Middle frontal gyrus (tissue), 1 donor: ENCODE results near the gene HHAT.

Experiments
- DNase-seq: peaks from one replicate; pipeline ENCODE4 v3.0.0-alpha.2; 2015; ENCODE audit warnings: low spot score; ENCODE audit errors: extremely low spot score

The HHAT gene

DNA sequence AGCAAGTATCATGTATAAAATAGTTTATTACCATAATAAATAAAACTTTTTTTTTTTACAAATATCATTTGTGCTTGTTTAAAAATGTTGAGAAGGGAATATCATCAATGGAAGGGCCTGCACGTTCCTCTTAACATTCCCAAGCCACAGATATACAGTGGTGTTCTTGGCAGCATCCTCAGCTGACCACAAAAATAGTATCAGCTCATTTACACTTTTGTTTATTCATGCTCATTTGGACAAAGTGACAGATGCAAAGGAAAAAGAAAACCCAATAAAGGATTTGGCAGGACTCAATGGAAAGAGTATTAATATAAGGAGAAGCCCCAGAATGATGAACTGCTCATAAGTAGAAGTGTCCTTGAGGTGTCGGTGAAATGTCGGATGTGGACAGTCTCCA lies 349.6 kb downstream of the HHAT start:
- no peak for DNase-seq

DNA sequence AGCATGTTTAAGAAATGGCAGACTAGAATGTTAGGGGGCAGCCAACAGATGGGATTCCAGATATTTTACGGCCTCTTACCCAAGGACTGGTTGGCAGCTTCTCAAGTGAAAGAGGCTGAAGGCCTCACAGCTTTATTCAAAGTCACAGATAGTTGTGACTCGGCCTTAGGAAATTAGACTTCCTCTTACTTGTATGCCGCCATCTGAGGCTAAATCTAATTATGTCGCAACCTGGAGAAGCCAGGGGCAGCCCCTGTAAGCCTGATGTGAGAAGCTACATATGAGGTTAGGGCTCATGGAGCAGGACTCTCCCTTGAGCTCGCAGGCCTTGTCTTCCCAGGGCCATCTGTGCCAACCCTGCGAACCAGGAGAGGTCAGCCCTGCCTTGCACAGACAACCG lies 352.5 kb downstream of the HHAT start:
- DNase-seq: no peak

DNA sequence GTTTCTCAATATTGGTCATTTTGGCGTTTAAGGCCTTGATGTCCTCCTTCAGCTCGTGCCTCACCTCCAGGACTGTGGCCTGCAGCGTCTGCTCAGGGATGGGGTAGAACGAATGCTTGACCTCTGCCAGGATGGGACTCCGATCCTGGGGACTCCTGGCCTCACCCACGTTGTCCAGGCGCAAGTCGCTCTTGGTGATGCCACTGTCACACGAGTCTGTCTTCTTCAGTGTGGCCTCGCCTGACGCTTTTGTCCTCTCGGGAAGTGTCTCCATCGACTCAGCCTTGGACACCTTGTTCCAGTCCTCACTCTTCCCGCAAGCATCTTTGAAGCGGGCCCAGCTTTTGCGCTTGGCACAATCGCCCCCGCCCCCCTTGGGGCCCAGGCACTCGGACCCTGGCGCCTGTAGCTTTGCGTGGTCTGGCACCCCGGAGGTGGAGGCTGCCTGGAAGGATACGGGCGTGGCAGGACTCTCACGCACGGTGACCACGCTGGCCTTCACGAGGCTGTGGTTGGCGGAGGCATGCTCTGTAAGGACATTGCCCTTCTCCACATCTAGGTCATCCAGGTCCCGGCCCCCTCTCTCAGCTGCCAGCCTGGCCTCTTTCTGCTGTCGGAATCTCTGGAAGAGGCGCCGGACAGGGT lies 354.8 kb downstream of the HHAT start:
- DNase-seq: no peak

DNA sequence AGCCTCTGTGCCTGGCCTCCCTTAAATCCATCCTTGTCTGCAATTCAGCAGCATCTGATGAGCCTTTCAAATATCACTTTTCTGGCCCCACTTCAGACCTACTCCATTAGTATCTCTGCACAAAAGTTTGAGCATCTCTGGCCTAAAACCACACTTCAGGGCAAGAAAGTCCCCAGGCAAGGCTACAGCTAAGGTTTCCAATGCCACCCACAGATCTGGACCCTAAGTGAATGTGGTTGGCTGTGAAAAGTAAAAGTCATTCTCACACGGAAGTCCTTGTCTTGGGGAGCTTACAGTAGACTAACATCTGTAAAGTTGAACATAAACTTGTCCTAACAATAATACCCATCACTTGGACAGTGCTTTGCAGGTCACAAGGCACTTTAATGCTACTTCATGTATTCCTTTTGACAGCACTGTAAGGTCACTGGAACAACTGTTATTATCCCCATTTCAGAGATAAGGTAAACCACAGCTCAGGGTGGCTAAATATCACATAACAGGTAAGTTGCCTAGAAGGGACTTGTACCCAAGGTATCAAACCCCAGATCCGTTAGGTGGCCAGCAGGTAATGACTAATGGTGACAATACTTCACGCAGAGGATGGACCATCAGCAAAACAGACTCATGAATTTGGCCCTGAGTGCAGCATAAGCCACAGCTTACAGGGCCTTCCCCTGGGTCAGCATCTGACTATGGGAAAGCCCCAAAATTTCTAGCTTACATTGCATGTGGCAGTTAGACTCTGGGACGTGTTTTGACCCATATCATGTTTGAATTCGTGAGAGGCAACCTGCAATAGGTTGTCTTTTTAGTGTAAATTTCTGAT lies 356.0 kb downstream of the HHAT start:
- no peak for DNase-seq

DNA sequence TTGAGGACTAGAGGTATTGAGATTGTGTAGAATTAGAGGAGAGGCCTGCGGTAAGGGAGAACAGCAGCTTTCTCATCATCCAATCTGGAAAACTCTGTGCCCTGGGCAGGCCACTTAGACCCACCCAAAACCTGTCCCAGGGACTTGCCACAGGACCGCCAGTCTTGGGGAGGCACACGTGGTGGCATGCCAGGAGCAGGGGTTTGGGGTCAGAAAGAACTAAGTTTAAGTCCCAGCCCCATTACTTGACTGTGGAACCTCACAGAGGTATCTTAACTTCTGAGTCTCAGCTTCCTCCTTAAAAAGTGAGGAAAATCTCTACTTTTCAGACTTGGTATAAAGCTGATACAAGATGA lies 356.6 kb downstream of the HHAT start:
- no peak for DNase-seq

DNA sequence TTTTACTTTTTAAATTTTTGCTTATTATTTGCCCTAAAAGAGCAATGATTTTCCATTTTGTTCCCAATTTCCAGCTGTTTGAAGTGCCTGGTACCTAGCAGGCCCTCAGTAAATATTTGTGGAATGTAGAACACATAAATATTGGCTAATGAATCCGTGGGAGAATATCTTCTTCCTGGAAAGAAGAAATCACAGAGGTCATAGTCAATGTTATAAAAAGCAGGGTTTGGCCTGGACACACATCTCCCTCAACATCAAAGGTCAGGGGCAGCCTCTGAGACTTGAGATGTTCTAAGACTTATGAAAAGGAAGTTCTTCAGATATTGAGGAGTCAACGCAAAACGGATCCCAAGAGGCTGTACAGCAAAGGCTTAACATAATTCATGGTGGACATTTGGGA lies 358.1 kb downstream of the HHAT start:
- DNase-seq: no peak

DNA sequence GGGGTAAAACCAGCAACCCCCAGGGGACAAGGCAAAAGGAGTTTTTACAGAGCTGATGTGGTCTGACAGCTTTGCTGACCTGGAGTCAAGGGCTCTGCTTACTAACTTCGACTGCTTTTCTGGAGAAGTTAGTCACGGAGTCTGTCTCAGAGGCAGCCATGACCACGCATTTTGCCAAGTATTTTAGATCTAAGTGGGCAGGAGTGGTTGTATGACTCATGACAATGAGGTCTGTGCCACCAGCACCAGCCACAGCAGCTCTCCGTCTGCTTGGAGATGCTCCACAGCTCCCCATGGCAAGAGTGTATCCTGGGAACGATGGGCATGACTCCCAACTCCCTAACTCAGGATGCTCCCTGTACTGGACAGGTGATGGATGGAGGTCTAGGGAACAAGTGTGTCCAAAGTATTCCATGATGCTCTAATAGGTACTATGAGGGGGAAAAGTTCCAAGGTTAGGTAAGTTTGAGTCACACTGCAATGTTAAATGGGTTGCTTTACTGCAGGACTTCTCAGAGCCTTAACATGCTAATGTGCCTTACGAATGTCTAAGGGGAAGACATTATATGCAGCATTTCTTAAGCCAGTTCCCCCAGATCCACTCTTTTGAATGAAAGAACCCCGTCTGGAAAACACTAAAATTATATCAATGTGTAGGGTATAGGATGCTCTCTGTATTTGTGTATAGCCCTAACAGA lies 359.0 kb downstream of the HHAT start:
- peak; percentile 29 for DNase-seq

DNA sequence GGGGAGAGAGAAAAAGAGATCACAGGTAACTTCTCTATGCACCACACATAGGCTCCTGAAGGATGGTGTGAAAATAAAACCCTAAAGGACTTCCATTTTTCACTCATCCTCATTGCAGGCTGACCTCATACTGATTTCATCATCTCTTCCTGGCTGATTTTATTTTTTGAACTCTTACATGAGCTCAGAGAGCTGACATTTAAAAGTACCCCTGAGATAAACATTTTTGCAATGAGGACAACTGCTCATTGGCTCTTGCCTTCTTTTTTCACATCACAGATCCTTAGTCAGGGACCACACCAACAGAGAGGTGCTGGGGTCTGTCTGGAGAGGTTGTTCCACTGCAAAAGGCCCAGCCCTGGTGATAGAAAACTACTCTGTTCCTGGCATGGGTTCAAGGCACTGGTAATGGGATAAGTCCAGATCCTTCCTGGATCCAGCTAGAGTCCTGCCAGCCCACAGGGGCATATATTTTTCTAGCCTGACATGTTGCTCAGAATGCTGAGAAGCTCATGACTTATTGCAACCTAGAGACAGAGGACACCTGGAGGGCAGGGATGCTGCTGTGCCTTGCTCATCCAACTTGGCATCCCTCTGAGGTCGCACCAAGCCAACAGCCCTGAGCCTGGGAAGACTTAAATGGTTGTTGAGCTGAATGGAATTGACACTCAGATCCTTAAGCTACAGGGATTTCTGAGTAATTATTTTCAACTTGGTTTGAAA lies 360.0 kb downstream of the HHAT start:
- DNase-seq: no peak

DNA sequence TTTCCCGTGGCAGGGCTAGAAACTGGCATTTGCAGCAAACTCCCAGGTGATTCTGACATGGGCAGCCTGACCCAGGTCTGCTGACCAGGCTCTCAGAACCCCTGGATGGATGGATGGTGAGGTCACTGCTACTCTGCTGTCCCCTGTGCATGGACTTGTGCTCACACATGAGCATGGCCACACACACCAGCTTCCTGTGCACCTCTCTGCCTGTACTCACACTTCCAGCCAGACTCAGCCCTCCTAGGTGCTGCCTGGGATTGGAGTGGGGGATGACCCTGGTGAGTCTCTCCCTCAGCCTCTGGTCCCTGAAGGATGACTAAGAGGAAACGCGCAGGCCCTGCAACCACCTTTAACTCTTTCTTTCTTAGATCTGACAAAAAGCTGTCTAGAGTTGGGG lies 361.1 kb downstream of the HHAT start:
- DNase-seq: no peak

DNA sequence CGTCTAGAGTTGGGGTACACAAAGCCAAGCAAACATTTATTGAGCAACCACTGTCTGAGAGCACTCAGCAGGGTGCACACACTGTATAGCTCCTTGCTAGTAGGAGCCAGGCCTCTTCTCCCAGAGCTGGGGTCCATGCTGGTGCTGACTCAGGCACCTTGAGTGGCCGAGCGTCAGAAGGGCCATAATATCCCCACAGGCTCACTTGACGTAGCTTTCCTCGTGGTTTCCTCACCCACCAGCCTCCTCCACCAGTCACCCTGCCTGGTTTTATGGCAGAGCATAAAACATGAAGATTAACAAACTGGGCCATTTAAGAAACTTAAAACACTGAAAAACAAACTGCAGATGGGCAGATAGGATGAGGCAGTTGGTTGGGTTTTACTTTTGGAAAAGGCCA lies 361.5 kb downstream of the HHAT start:
- DNase-seq: no peak

DNA sequence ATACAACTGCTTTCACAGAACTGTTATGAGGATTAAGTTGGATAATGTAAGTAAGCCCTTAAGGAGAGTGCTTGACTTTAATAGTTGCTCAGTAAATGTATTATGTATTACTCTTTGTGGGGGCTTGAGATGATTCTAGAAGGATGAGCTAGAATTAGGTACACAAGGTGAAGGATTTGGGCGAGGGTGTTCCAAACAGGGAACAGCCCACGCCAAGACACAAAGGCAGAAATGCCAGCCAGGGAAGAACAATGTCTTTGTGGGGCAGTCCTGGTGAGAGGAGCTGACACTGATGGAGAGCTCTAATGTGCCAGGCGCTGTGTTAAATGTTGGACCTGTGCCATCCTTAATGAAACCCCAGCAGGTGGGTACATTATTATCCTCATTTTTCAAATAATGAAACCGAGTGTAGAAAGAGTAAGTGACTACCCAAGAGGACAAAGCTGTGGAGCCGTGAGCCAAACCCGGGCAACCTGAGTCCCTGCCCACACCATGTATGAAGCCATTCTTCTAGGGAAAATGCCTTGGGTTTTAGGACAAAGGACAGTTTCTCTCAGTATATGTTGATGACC lies 362.4 kb downstream of the HHAT start:
- DNase-seq: no peak

DNA sequence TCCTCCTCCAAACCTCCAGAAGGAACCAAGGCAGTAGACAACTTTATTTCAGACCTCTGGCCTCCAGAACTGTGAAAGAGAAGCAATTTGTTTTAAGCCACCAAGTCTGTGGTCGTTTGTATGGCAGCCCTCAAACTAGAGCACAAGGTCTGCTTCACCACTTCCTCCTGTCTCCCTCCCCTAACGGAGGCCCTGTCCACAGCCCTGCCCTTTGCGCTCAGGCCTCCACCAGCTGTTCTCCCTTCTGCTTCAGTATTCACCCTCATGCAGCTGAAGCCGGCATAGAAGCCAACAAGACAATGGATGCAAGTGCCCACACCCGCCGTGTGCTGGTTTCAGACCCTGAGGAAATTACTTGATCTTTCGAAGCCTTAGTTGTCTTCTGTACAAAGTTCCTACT lies 364.1 kb downstream of the HHAT start:
- no peak for DNase-seq

DNA sequence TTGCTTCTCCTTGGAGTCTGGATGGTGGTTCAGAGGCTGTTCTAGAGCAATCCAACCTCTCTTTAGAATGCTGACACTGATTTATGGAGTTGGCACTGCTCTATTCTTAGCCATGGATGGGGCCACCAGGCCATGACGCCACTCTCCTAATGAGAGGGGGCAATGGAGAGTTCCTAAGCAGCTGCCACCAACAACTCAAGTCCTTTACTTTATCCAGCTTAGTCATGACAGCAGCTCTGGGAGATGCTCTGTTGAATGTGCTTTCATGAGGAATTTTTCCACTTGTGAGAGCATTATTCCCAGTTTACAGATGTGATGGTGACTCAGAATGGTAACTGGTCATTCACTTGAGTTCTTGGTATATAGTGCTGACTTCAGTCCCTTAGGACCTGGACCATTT lies 366.3 kb downstream of the HHAT start:
- DNase-seq: no peak

DNA sequence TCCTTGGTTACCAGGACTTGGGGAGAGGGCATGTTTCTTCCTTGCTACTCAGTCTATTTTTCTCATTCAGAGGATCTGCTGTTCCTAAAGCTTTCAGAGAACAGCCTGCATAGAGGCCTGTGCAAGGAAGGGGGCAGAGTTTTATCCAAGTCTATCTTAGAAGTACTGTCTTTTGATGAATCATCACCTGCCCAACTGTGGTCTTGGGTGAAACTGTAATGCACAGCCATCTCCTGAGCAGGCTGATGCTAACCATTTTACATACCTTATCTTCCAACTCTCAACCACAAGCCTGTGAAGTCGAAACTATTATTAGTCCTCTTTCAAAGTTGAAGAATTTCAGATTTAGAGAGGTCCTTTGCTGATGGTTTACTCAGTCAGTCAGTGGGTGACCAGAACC lies 368.0 kb downstream of the HHAT start:
- no peak for DNase-seq

DNA sequence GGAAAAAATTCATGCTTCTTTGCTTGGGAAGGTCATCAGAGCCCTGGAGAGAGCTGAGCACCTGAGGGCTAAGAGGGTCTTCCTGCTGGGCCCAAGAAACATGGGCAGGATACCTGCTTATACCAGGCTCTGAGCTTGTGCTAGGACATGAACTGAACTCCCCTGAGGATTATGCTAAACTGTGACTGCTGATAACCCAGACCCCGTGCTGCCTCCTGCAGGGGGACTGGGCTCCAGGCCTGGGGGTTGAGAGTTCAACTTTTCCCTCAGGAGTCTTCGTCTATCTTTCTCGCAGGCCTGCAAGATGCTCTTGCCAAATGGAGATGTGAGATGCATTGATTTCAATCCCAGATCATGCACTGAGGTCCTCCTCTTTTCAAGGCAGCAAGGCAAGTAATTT lies 368.5 kb downstream of the HHAT start:
- DNase-seq: no peak

DNA sequence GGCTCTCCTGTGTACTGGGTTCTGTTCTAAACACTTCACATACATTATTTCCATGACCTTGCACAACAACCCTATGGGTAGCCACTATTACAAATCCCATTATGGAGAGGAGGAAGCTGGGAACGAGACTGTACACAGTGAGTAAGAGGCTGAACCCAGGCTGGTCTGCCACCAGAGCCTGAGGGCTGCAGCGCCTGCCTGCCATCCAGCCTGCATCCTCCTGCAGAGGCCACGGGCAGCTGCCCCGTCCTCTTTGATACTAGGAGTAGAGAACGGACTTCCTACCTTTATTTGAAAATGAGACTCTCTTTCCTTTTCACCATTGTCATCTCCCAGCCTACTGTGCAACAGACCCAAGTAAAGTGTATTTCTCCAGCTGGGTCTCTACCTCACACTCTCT lies 370.0 kb downstream of the HHAT start:
- DNase-seq: no peak

DNA sequence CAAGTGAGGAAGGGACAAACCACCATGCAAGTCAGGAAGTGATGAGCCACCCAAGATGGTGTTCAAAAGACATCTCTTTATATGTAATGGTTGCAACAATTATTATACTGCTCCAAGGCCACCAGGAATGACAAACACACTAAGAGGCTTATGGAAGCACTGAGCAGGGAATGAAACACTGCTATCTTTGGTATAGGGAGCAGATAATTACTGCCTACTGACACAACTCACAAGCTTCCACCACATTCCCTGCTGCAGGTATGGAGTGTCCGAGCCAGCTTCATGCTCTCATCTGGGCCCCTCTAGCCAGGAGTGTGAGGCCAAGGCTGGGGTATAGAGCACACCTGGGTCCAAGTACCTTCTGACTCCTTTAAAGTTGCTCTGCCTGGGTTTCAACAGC lies 371.4 kb downstream of the HHAT start:
- no peak for DNase-seq

DNA sequence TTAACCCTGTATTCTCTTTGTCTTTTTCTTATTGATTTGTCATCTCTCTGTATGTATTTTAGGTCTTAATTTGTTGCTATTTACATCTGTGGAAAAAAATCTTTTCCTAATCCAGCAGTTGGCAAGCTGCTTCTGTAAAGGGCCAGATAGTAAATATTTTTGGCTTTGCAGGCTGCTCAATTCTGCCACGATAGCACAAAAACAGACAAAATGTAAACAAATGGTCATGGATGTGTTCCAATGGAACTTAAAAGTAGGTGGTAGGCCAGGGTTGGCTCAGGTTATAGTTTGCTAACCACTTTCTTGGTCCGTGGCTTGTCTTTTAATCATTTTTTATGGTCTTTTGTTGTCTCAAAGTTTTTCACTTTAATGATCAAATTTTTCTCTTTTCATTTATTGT lies 371.8 kb downstream of the HHAT start:
- no peak for DNase-seq

DNA sequence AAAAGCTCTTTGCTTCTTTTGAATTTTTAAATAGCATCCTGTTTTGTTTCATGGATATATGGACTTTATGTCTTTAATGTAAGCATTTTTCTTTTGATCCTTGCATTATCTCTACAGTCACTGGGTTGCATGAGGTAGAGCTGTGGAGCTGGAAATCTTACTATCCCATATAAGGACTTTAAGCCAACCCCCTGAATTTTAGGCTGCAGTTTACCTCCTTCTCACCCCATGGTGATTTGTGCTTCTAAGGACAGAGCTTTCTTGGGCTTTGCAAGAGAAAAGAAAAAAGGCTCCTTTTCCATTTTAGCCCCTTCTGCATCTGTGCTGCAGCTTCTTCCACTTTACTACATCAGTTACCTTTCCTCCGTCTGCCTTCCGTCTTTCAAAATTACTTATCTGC lies 373.8 kb downstream of the HHAT start:
- no peak for DNase-seq

DNA sequence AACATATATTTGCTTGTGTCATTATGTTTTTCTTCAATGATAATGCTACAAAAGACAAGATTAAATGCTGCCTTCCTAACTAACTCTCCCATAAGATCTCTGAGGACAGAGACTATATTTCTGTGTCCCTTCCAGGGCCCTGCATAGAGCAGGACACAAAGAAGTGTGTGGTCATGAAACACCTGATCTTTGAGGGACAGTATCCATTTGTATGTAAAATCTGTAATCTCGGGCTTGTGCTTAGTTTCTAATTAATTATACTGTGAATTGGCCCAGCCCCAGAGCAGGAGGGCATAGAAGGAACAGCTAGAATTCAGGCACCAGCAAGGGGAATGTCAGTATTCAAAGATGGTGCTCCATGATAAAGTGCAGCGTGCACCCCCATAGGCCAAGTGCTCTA lies 374.9 kb downstream of the HHAT start:
- DNase-seq: no peak

DNA sequence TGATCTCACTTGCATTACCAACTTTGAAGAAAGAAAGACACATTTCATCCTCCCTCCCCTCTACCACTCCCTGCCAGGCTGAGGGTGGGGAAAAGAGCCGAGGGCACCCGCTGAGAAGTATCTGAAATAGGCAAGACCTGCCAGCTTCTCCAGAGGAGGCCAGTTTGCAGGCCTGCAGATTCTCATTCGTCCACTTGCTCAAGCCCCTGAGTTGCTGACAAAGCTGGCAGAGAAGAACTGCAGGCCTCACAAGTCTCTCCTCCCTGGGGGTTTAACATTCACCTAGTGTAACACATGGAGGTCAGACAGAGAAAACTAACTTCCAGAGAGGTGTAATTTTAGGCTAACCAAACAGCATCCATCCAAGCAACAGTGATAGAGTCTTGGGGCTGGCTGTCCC lies 376.4 kb downstream of the HHAT start:
- DNase-seq: no peak

DNA sequence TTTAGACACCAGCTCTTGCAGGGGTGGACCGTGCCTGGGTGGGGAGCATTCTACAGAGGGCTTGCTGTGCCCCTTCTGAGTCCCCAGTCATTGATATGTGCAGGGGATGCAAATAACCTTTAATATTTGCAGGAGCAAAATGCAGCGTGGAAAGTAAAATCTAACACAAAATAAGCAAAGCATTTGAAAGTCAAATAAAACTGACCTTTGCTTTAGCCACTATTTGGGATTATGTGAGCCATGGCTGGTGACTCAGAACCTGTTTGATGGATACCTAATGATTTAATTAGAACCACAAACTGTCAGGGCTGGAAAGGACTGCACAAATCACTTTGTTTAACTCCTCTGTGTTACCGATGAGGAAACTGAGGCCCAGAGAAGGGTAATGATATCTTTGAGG lies 377.5 kb downstream of the HHAT start:
- no peak for DNase-seq
